ENCODE data around the gene ADD3. TPM values are rescaled to one million over a fixed set of nuclear protein-coding genes. Genes with fewer than 3 reads are reported as not detected.

ADD3 gene
- total RNA-seq, 1 experiment from 2014 or later, result 32.4 TPM

- DNase-seq (ENCODE audit: low read depth, low spot score) (no peak), ATAC-seq (peak; percentile 28; the same call in 1 of the 2 replicates)
- ChIA-PET CTCF (no interaction called here), POLR2A (no interaction called here)
- Histone ChIP-seq H3K4me1 (ENCODE audit: control insufficient read depth, insufficient read depth, low read length) (no peaks in the 10 kb centered on the region), H3K4me3 (ENCODE audit: low read depth in 2 of 2, low read length in 2 of 2) (no peak overlapping the region), H3K27ac (ENCODE audit: low read length) (no peak overlapping the region), H3K9me3 (ENCODE audit: control insufficient read depth, insufficient read depth, low read depth, low read length) (no peaks in the 10 kb centered on the region), H3K36me3 (ENCODE audit: control insufficient read depth, insufficient read depth, low read length) (no peaks in the 10 kb centered on the region), H3K27me3 (ENCODE audit: control insufficient read depth, insufficient read depth, low read length) (peaks cover 21% of the 10 kb centered on the region)
- in situ Hi-C loops (cut with HindIII; ENCODE audit: low pct_unique_long_range_greater_than_20kb, low sequenced_read_pairs) (no loop called here), intact Hi-C loops (cut with micrococcal nuclease; ENCODE audit: unreplicated experiment) (no loop called here)
- no TSS peak for BruUV-seq (replicated peaks)
- TF ChIP-seq CTCF (IDR thresholded peaks at IDR 0.05) (no peak), REST (IDR thresholded peaks at IDR 0.05; ENCODE audit: insufficient read depth in 1 of 2, low read depth in 2 of 2, low read length in 1 of 2) (no peak), POLR2AphosphoS5 (IDR thresholded peaks at IDR 0.05; ENCODE audit: low read depth, low read length) (no peak), TCF7L2 (IDR thresholded peaks at IDR 0.05; ENCODE audit: low read depth, low read length) (no peak), SIN3A (IDR thresholded peaks at IDR 0.05; ENCODE audit: borderline replicate concordance, insufficient read depth, low read depth, low read length) (no peak)
Observed at GRCh38 chr10:110168601-110169481, 161.1 kb downstream of the ADD3 start.

GRCh38 chr10:110169586-110169985 is 161.8 kb downstream of the ADD3 start:
- CTCF ChIA-PET, result no interaction called here
- DNase-seq (ENCODE audit: low read depth, low spot score) (no peak), ATAC-seq (no peak)
- Histone ChIP-seq H3K27me3 (ENCODE audit: control insufficient read depth, insufficient read depth, low read length) (peaks cover 21% of the 10 kb centered on the region), H3K4me1 (ENCODE audit: control insufficient read depth, insufficient read depth, low read length) (no peaks in the 10 kb centered on the region), H3K4me3 (ENCODE audit: low read depth in 2 of 2, low read length in 2 of 2) (no peak overlapping the region), H3K9me3 (ENCODE audit: control insufficient read depth, insufficient read depth, low read depth, low read length) (no peaks in the 10 kb centered on the region), H3K27ac (ENCODE audit: low read length) (no peak overlapping the region), H3K36me3 (ENCODE audit: control insufficient read depth, insufficient read depth, low read length) (no peaks in the 10 kb centered on the region)
- POLR2A ChIA-PET, result no interaction called here
- in situ Hi-C loops (cut with HindIII; ENCODE audit: low pct_unique_long_range_greater_than_20kb, low sequenced_read_pairs), result no loop called here
- intact Hi-C loops (cut with micrococcal nuclease; ENCODE audit: unreplicated experiment), result no loop called here
- BruUV-seq (replicated peaks), result no TSS peak
- no peak for TF ChIP-seq CTCF (IDR thresholded peaks at IDR 0.05)
- no peak for TF ChIP-seq TCF7L2 (IDR thresholded peaks at IDR 0.05; ENCODE audit: low read depth, low read length)
- TF ChIP-seq POLR2AphosphoS5 (IDR thresholded peaks at IDR 0.05; ENCODE audit: low read depth, low read length), result no peak
- TF ChIP-seq REST (IDR thresholded peaks at IDR 0.05; ENCODE audit: insufficient read depth in 1 of 2, low read depth in 2 of 2, low read length in 1 of 2), result no peak
- no peak for TF ChIP-seq SIN3A (IDR thresholded peaks at IDR 0.05; ENCODE audit: borderline replicate concordance, insufficient read depth, low read depth, low read length)

Measured in Panc1 (cell line).